K562 (cell line): ENCODE results near the gene CSTPP1. TPM values are rescaled to one million over a fixed set of nuclear protein-coding genes. Genes with fewer than 3 reads are reported as not detected.
A peak's percentile ranks its signal among the peaks of the same experiment; 100 is the strongest.

Experiments used
- ATAC-seq: fragments of 200-7000 bp; cut with Tn5 transposase; 3 replicates; pipeline ENCODE4 v1.9.1; 2020; ENCODE audit warnings: moderate library complexity
- BruUV-seq: library from RNA; stranded (reverse); fragments of 400-500 nt; replicated peaks from 2 replicates; lab custom pipeline; 2021; lab: Mats Ljungman, UMichigan
- CTCF ChIA-PET: fragments of 300-600 bp; formaldehyde crosslinking; extraction: SDS; loops from one replicate; lab custom pipeline; 2021; ENCODE audit warnings: low intra/inter-chr PET ratio; lab: Yijun Ruan, JAX
- POLR2A ChIA-PET: fragments of 300-600, 350-650 bp; sonication (Branson Sonifier 250); formaldehyde crosslinking; extraction: SDS; loops from one replicate; lab custom pipeline; 2021; ENCODE audit warnings: antibody characterized with exemption, inconsistent platforms; lab: Yijun Ruan, JAX
- DNase-seq, 4 experiments: peaks; one replicate each; pipeline versions ENCODE4 v3.0.0 to v3.0.0-alpha.2; 2011 to 2018; ENCODE audit warnings: low spot score in 3 of 4, mixed read lengths in 3 of 4; ENCODE audit errors: extremely low read depth in 1 of 4
- FAIRE-seq: peaks from 2 replicates; lab custom pipeline; 2011; peaks lifted over from hg19 to GRCh38; lab: Jason Lieb, UNC
- H2AFZ ChIP-seq: 2 replicates; pipeline ENCODE4 v1.6.0; 2011; ENCODE audit warnings: low read depth, low read length, control low read depth, inconsistent platforms
- H3K27ac ChIP-seq: fragments of 200-600 bp; 3 replicates; pipeline ENCODE4 v1.8.0; 2011; ENCODE audit warnings: low read depth, mild to moderate bottlenecking, control low read depth, inconsistent platforms, low read length, moderate library complexity, mixed read lengths; ENCODE audit errors: extremely low read depth
- H3K27me3 ChIP-seq, 2 experiments: fragments of 300-600 bp in 1 of 2; 2 replicates in 1 of 2; 3 replicates in 1 of 2; pipeline versions ENCODE4 v1.6.0 to v1.8.0; 2011; ENCODE audit warnings: inconsistent platforms in 2 of 2, low read length in 2 of 2, mild to moderate bottlenecking in 1 of 2, mixed read lengths in 1 of 2, moderate library complexity in 1 of 2; ENCODE audit not compliant: control insufficient read depth in 2 of 2, insufficient read depth in 2 of 2
- H3K36me3 ChIP-seq: fragments of 300-600 bp; 3 replicates; pipeline ENCODE4 v1.8.0; 2011; ENCODE audit warnings: mild to moderate bottlenecking, low read length, inconsistent platforms; ENCODE audit not compliant: control insufficient read depth, insufficient read depth
- H3K4me1 ChIP-seq, 2 experiments: fragments of 200-600 bp in 1 of 2; replicated peaks in 1 of 2; 2 replicates in 1 of 2; 3 replicates in 1 of 2; pipeline versions ENCODE4 v1.5.1 to v1.8.0; 2011; ENCODE audit warnings: inconsistent platforms in 2 of 2, low read length in 2 of 2, mild to moderate bottlenecking in 1 of 2, mixed read lengths in 1 of 2, moderate library complexity in 1 of 2; ENCODE audit not compliant: control insufficient read depth in 2 of 2, insufficient read depth in 2 of 2
- H3K4me2 ChIP-seq: 2 replicates; pipeline ENCODE4 v1.6.1; 2011; ENCODE audit warnings: low read length, control low read depth, inconsistent platforms, mixed read lengths; ENCODE audit not compliant: insufficient read depth
- H3K4me3 ChIP-seq: fragments of 200-600 bp; sonication (generic), shearing (Covaris generic); 2 replicates; pipeline ENCODE4 v1.5.1; 2016; ENCODE audit warnings: control low read depth, inconsistent platforms
- H3K79me2 ChIP-seq: fragments of 200-600 bp; 3 replicates; pipeline ENCODE4 v1.8.0; 2011; ENCODE audit warnings: low read length, inconsistent platforms; ENCODE audit not compliant: control insufficient read depth, insufficient read depth
- H3K9ac ChIP-seq, 2 experiments: 2 replicates each; pipeline versions ENCODE4 v1.6.0 to v1.6.1; 2011; ENCODE audit warnings: low read depth in 2 of 2, low read length in 2 of 2, control low read depth in 1 of 2, inconsistent platforms in 1 of 2, mild to moderate bottlenecking in 1 of 2, mixed read lengths in 1 of 2; ENCODE audit not compliant: insufficient read depth in 1 of 2
- H3K9me1 ChIP-seq: one replicate; pipeline ENCODE4 v1.6.0; 2011; ENCODE audit warnings: inconsistent platforms, mild to moderate bottlenecking, low read length, moderate library complexity; ENCODE audit not compliant: control insufficient read depth, insufficient read depth
- H3K9me3 ChIP-seq: replicated peaks from 2 replicates; pipeline ENCODE4 v1.5.1; 2011; ENCODE audit warnings: low read depth, low read length, inconsistent platforms; ENCODE audit not compliant: control insufficient read depth, insufficient read depth
- H4K20me1 ChIP-seq: replicated peaks from 2 replicates; pipeline ENCODE4 v1.6.1; 2011; ENCODE audit warnings: low read length, inconsistent platforms, mixed read lengths; ENCODE audit not compliant: control insufficient read depth, insufficient read depth
- ARID2 ChIP-seq: fragments of 450-650 bp; IDR thresholded peaks from 2 replicates; pipeline ENCODE4 v1.6.1; 2017; ENCODE audit warnings: antibody characterized with exemption, mild to moderate bottlenecking
- CBFA2T3 ChIP-seq: fragments of 450-650 bp; IDR thresholded peaks from 2 replicates; pipeline ENCODE4 v1.6.1; 2017
- CEBPG ChIP-seq, 3 experiments: fragments of 200-800 bp in 1 of 3; sonication (Bioruptor generic) in 1 of 3; sonication (generic) in 1 of 3; formaldehyde crosslinking in 1 of 3; IDR thresholded peaks in 2 of 3; conservative IDR thresholded peaks in 1 of 3; 2 replicates each; pipeline versions ENCODE4 v1.6.1 to v1.8.0; 2016 to 2022; ENCODE audit warnings: missing compliant biosample characterization in 2 of 3, missing genetic modification characterization in 2 of 3, mild to moderate bottlenecking in 1 of 3, missing genetic modification reagents in 1 of 3
- ELF4 ChIP-seq: fragments of 450-650 bp; formaldehyde crosslinking; IDR thresholded peaks from 2 replicates; pipeline ENCODE4 v1.4.0; 2022; ENCODE audit warnings: missing genetic modification characterization
- ETV6 ChIP-seq, 3 experiments: fragments of 150-350 bp in 1 of 3; sonication (generic) in 1 of 3; formaldehyde crosslinking in 1 of 3; IDR thresholded peaks; 2 replicates each; pipeline versions ENCODE4 v1.6.1 to v1.8.0; 2014 to 2022; ENCODE audit warnings: borderline replicate concordance in 2 of 3, low read depth in 2 of 3, antibody characterized with exemption in 1 of 3, low read length in 1 of 3, mild to moderate bottlenecking in 1 of 3, missing genetic modification reagents in 1 of 3
- FOXM1 ChIP-seq, 2 experiments: fragments of 450-650 bp in 1 of 2; sonication (generic) in 1 of 2; formaldehyde crosslinking in 1 of 2; IDR thresholded peaks; 2 replicates each; pipeline versions ENCODE4 v1.6.1 to v1.9.0; 2017 to 2022; ENCODE audit warnings: low read depth in 2 of 2, mild to moderate bottlenecking in 2 of 2, missing genetic modification reagents in 1 of 2, moderate library complexity in 1 of 2
- FUS ChIP-seq: fragments of 200-400 bp; formaldehyde crosslinking; optimal IDR thresholded peaks from 2 replicates; pipeline ENCODE3; 2017; ENCODE audit warnings: low read depth, low read length
- HNRNPK ChIP-seq: fragments of 200-400 bp; formaldehyde crosslinking; IDR thresholded peaks from one replicate; pipeline ENCODE4 v1.6.1; 2018; ENCODE audit warnings: mild to moderate bottlenecking, low read depth, low read length; ENCODE audit not compliant: poor library complexity, severe bottlenecking
- ILF3 ChIP-seq: fragments of 450-650 bp; IDR thresholded peaks from 2 replicates; pipeline ENCODE4 v1.6.1; 2018; ENCODE audit warnings: antibody characterized with exemption, mild to moderate bottlenecking, moderate library complexity, borderline replicate concordance
- NFATC3 ChIP-seq: fragments of 450-650 bp; IDR thresholded peaks from 2 replicates; pipeline ENCODE4 v1.6.1; 2017; ENCODE audit warnings: mild to moderate bottlenecking
- RFX1 ChIP-seq: fragments of 450-650 bp; IDR thresholded peaks from 2 replicates; pipeline ENCODE4 v1.6.1; 2016; ENCODE audit warnings: mild to moderate bottlenecking, moderate library complexity
- RFX7 ChIP-seq: fragments of 250-450 bp; sonication (Bioruptor Pico); IDR thresholded peaks from 2 replicates; pipeline ENCODE4 v1.5.1; 2021; ENCODE audit warnings: mild to moderate bottlenecking
- RNF2 ChIP-seq: sonication (generic); IDR thresholded peaks from 2 replicates; pipeline ENCODE4 v1.6.1; 2016
- ZC3H4 ChIP-seq: sonication (generic); formaldehyde crosslinking; IDR thresholded peaks from 2 replicates; pipeline ENCODE4 v1.9.0; 2021; ENCODE audit warnings: missing genetic modification reagents, borderline replicate concordance
- ZNF121 ChIP-seq: sonication (generic); formaldehyde crosslinking; conservative IDR thresholded peaks from 2 replicates; pipeline ENCODE4 v1.8.0; 2022; ENCODE audit warnings: missing genetic modification reagents
- ZNF175 ChIP-seq: fragments of 200-800 bp; sonication (Bioruptor generic); IDR thresholded peaks from 2 replicates; pipeline ENCODE4 v1.6.1; 2016; ENCODE audit warnings: low read depth, mild to moderate bottlenecking, missing genetic modification characterization, missing compliant biosample characterization
- ZNF561 ChIP-seq: fragments of 450-650 bp; formaldehyde crosslinking; conservative IDR thresholded peaks from 2 replicates; pipeline ENCODE4 v1.4.0; 2020; ENCODE audit warnings: mild to moderate bottlenecking, moderate library complexity
- ZNF668 ChIP-seq: fragments of 250-450 bp; sonication (Bioruptor Pico); IDR thresholded peaks from 2 replicates; pipeline ENCODE4 v1.8.0; 2022; ENCODE audit warnings: mild to moderate bottlenecking, inconsistent platforms
- in situ Hi-C: fragments of 300-500 bp; cut with MboI; formaldehyde crosslinking; loops from 4 replicates; pipeline ENCODE4 v1.15.0; 2018; ENCODE audit warnings: inconsistent platforms, mixed read lengths
- intact Hi-C: fragments of 100-400 bp; cut with micrococcal nuclease; formaldehyde crosslinking; loops from 2 replicates; pipeline ENCODE4 v1.14.2; 2022
- polyA plus RNA-seq, 8 experiments: library from polyadenylated mRNA; depleted of rRNA in 4 of 8; stranded (reverse) in 5 of 8; unstranded in 3 of 8; fragments of >200 nt; fragmentation: Nextera tagmentation in 2 of 8; fragmentation: Illumina TruSeq in 1 of 8; extraction: Ambion mirVana in 2 of 8; extraction: Trizol in 1 of 8; gene quantifications; 2 replicates each; pipeline versions ENCODE4 v1.2.1 to v1.2.3, GENCODE V29; 2011 to 2014; ENCODE audit warnings: inconsistent platforms in 1 of 8, missing spikeins in 1 of 8
- total RNA-seq, 7 experiments: library from RNA; depleted of rRNA in 6 of 7; stranded (reverse); fragments of >200 nt in 6 of 7; fragmentation: Illumina TruSeq in 2 of 7; extraction: Trizol in 2 of 7; gene quantifications; 2 replicates each; pipeline versions ENCODE4 v1.2.1 to v1.2.3, GENCODE V29; 2011 to 2021; ENCODE audit warnings: low replicate concordance in 1 of 7
- TF ChIP-seq, protein P1 (sequence below): sonication (generic); formaldehyde crosslinking; IDR thresholded peaks from 2 replicates; pipeline ENCODE4 v1.8.0; 2022; ENCODE audit warnings: missing genetic modification reagents, mild to moderate bottlenecking, borderline replicate concordance
- TF ChIP-seq, protein P2 (sequence below): IDR thresholded peaks from 3 replicates; pipeline ENCODE4 v1.6.1; 2011; ENCODE audit warnings: borderline replicate concordance, mild to moderate bottlenecking; ENCODE audit not compliant: insufficient read length, insufficient read depth

Gene CSTPP1
- total and polyA plus RNA-seq, 9 of the 15 experiments (the other 6 are each of a cell fraction or from before 2014, with no cell fraction given), result 6.5 to 17.8 (median 9.2) TPM

DNA sequence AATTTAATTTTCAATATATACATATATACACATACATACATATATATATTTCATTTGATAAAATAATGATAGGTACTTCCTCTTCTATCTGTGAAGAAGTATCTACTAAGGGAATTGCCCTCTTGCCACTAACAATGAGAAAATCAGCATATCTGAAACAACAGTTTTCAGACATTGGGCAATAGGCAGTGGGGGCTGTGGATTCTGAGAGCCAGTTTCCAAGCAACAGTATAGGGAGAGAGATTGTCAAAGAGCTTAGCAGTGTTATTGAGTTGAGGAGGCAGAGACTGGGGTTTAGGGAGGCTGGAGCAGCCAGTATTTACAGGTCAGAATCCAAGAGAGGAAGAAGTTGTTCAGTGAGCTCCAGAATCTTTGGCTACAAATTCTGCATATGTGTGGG, 120.8 kb downstream of the CSTPP1 start:
- Histone ChIP-seq H3K27ac (no peak overlapping the region), H3K9me3 (no peaks in the 10 kb centered on the region), H3K4me1 (peaks cover 12 to 33% of the 10 kb centered on the region in 2 experiments), H3K4me3 (no peak overlapping the region), H3K9ac (no peak overlapping the region), H3K4me2 (no peak overlapping the region), H2AFZ (no peak overlapping the region), H3K27me3 (no peaks in the 10 kb centered on the region), H3K9me1 (peaks cover 4% of the 10 kb centered on the region), H3K36me3 (no peaks in the 10 kb centered on the region), H4K20me1 (no peaks in the 10 kb centered on the region), H3K79me2 (no peaks in the 10 kb centered on the region)
- in situ Hi-C loops, result no loop called here
- FAIRE-seq (no peak), ATAC-seq (no peak), DNase-seq (no peak)
- intact Hi-C loops, result no loop called here
- BruUV-seq, result no TSS peak
- POLR2A ChIA-PET, result no interaction called here
- CTCF ChIA-PET, result interaction anchor here (1.1 kb wide), 1 partner anchor 104 kb away, joined by 3 read pairs; no protein-coding TSS in a partner anchor
- TF ChIP-seq ZC3H4 (CRISPR knock-in tag) (no peak), ELF4 (no peak), CBFA2T3 (no peak), ZNF561 (CRISPR knock-in tag) (no peak), ZNF175 (no peak), RFX7 (CRISPR knock-in tag) (no peak), ILF3 (no peak), ZNF121 (CRISPR knock-in tag) (no peak), ZNF668 (CRISPR knock-in tag) (no peak), ETV6 (IDR thresholded peaks at IDR 0.05; ENCODE audit: borderline replicate concordance in 1 of 2, low read depth in 2 of 2, low read length in 1 of 2) (no peak), ETV6 (CRISPR knock-in tag; IDR thresholded peaks at IDR 0.05; ENCODE audit: borderline replicate concordance) (no peak), RFX1 (peak; percentile 60), CEBPG (CRISPR knock-in tag; IDR thresholded peaks at IDR 0.05) (0 out of 2 replicates have a peak, but pooled peaks have one; percentile 38), CEBPG (tag; conservative IDR thresholded peaks at IDR 0.05 in 1 of 2, IDR thresholded peaks at IDR 0.05 in 1 of 2) (peak; percentile 71 to 86), FUS (no peak), HNRNPK (no peak), FOXM1 (IDR thresholded peaks at IDR 0.05; ENCODE audit: low read depth) (no peak), FOXM1 (CRISPR knock-in tag; IDR thresholded peaks at IDR 0.05; ENCODE audit: low read depth) (no peak), RNF2 (no peak), ARID2 (no peak), NFATC3 (no peak)
- TF ChIP-seq, protein P1, sequence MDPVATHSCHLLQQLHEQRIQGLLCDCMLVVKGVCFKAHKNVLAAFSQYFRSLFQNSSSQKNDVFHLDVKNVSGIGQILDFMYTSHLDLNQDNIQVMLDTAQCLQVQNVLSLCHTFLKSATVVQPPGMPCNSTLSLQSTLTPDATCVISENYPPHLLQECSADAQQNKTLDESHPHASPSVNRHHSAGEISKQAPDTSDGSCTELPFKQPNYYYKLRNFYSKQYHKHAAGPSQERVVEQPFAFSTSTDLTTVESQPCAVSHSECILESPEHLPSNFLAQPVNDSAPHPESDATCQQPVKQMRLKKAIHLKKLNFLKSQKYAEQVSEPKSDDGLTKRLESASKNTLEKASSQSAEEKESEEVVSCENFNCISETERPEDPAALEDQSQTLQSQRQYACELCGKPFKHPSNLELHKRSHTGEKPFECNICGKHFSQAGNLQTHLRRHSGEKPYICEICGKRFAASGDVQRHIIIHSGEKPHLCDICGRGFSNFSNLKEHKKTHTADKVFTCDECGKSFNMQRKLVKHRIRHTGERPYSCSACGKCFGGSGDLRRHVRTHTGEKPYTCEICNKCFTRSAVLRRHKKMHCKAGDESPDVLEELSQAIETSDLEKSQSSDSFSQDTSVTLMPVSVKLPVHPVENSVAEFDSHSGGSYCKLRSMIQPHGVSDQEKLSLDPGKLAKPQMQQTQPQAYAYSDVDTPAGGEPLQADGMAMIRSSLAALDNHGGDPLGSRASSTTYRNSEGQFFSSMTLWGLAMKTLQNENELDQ, result no peak
- TF ChIP-seq, protein P2, sequence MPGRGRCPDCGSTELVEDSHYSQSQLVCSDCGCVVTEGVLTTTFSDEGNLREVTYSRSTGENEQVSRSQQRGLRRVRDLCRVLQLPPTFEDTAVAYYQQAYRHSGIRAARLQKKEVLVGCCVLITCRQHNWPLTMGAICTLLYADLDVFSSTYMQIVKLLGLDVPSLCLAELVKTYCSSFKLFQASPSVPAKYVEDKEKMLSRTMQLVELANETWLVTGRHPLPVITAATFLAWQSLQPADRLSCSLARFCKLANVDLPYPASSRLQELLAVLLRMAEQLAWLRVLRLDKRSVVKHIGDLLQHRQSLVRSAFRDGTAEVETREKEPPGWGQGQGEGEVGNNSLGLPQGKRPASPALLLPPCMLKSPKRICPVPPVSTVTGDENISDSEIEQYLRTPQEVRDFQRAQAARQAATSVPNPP, result no peak
